ENCODE measurements around the gene SLC8A2. TPM values are rescaled to one million over a fixed set of nuclear protein-coding genes. Genes with fewer than 3 reads are reported as not detected.

Gene SLC8A2
- total RNA-seq, 4 donors from 2014 or later: 6.2 to 18.7 (median 10.4) TPM

- Histone ChIP-seq H3K4me3 (peak overlapping the region; percentile 8 to 95 (median 42)), H3K4me1 (peaks cover 71 to 85% (median 84%) of the 10 kb centered on the region in 4 donors), H3K9me3 (no peaks in the 10 kb centered on the region), H3K27ac (replicated peaks in 1 of 4) (peak overlapping the region; percentile 94 to 99 (median 98)), H3K36me3 (peaks cover 0 to 8% (median 0%) of the 10 kb centered on the region in 4 donors), H3K27me3 (no peaks in the 10 kb centered on the region)
- TF ChIP-seq, protein P1, sequence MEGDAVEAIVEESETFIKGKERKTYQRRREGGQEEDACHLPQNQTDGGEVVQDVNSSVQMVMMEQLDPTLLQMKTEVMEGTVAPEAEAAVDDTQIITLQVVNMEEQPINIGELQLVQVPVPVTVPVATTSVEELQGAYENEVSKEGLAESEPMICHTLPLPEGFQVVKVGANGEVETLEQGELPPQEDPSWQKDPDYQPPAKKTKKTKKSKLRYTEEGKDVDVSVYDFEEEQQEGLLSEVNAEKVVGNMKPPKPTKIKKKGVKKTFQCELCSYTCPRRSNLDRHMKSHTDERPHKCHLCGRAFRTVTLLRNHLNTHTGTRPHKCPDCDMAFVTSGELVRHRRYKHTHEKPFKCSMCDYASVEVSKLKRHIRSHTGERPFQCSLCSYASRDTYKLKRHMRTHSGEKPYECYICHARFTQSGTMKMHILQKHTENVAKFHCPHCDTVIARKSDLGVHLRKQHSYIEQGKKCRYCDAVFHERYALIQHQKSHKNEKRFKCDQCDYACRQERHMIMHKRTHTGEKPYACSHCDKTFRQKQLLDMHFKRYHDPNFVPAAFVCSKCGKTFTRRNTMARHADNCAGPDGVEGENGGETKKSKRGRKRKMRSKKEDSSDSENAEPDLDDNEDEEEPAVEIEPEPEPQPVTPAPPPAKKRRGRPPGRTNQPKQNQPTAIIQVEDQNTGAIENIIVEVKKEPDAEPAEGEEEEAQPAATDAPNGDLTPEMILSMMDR (IDR thresholded peaks at IDR 0.05): no peak
- TF ChIP-seq POLR2AphosphoS5 (IDR thresholded peaks at IDR 0.05) (no peak), POLR2A (IDR thresholded peaks at IDR 0.05; ENCODE audit: low read depth) (no peak), EP300 (IDR thresholded peaks at IDR 0.05) (no peak)
- 72% methylated on average over 7 of the region's 7 CpGs for WGBS
- intact Hi-C loops (cut with DNase I): no loop called here
- no peak for DNase-seq (ENCODE audit: extremely low spot score)
Measured at GRCh38 chr19:47511681-47512080, 40.0 kb upstream of the SLC8A2 start.

DNA sequence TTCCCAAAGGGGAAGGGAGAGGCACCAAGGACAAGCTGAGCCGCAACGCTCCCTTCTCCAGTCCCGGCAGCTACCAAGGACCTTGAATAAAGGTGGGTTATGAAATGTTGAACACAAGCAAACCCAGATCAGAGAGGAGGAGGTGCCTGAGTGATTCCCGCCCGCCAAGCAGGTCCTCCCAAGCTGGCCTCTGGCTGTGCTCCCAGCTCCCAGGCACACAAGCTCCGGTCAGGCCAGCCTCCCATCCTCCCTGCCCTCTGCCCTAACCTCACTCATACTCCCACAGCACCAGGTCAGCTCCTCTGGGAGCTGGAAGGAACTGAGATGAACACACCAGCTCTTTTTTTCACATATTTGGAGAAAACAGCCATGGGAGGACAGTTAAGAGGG is 39.4 kb upstream of the SLC8A2 start:
- no peaks in the 10 kb centered on the region for H3K9me3 ChIP-seq
- peak overlapping the region; percentile 94 to 99 (median 98) for H3K27ac ChIP-seq (replicated peaks in 1 of 4)
- WGBS: 24% methylated on average over 3 of the region's 6 CpGs
- H3K27me3 ChIP-seq: no peaks in the 10 kb centered on the region
- intact Hi-C loops (cut with DNase I): no loop called here
- DNase-seq (ENCODE audit: extremely low spot score): no peak
- TF ChIP-seq, protein P1 (IDR thresholded peaks at IDR 0.05): no peak
- TF ChIP-seq EP300 (IDR thresholded peaks at IDR 0.05) (no peak), POLR2AphosphoS5 (IDR thresholded peaks at IDR 0.05) (no peak), POLR2A (IDR thresholded peaks at IDR 0.05; ENCODE audit: low read depth) (no peak)
- H3K4me3 ChIP-seq: peak overlapping the region in 2 of 4 donors; percentile 1 to 13
- peaks cover 0 to 14% (median 0%) of the 10 kb centered on the region in 4 donors for H3K36me3 ChIP-seq
- H3K4me1 ChIP-seq: peaks cover 77 to 90% (median 88%) of the 10 kb centered on the region in 4 donors

DNA sequence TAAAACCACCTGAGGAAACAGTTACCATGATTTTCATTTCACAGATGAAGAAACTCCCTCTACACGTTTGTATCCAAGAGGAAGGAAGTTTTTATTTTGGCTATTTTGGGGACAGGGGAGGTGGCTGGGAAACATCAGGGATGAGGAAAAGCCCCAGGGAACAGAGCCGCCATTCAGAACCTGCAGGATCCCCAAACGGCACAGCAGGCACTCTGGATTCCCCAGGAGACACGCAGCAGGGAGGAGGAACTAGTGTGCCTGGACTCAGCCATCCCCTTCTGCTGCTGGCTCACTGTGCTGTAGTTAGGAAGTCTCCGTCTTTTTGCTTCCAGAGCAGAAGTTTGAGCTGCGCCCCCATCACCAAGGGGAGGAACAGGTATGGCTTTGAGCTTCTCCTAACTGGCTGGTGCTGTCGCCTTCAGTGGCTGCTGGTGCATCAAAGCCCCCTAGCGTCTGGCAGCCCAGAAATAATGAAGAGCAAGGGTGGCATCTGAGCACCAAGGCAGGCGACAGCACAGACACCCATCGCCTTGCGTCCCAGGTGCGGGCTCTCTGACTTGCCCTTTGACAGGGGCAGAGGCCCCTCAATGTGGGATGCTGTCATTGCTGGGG is 38.9 kb upstream of the SLC8A2 start:
- intact Hi-C loops (cut with DNase I): no loop called here
- peaks cover 78 to 85% (median 83%) of the 10 kb centered on the region in 4 donors for H3K4me1 ChIP-seq
- peak overlapping the region in 2 of 4 donors; percentile 1 to 13 for H3K4me3 ChIP-seq
- peaks cover under 1 to 17% (median 3%) of the 10 kb centered on the region in 4 donors for H3K36me3 ChIP-seq
- no peak for DNase-seq (ENCODE audit: extremely low spot score)
- no peaks in the 10 kb centered on the region for H3K9me3 ChIP-seq
- 52% methylated on average over 4 of the region's 12 CpGs for WGBS
- H3K27me3 ChIP-seq: no peaks in the 10 kb centered on the region
- TF ChIP-seq EP300 (IDR thresholded peaks at IDR 0.05) (no peak), POLR2A (IDR thresholded peaks at IDR 0.05; ENCODE audit: low read depth) (no peak), POLR2AphosphoS5 (IDR thresholded peaks at IDR 0.05) (no peak)
- TF ChIP-seq, protein P1 (IDR thresholded peaks at IDR 0.05): no peak
- H3K27ac ChIP-seq (replicated peaks in 1 of 4): peak overlapping the region; percentile 94 to 99 (median 98)

DNA sequence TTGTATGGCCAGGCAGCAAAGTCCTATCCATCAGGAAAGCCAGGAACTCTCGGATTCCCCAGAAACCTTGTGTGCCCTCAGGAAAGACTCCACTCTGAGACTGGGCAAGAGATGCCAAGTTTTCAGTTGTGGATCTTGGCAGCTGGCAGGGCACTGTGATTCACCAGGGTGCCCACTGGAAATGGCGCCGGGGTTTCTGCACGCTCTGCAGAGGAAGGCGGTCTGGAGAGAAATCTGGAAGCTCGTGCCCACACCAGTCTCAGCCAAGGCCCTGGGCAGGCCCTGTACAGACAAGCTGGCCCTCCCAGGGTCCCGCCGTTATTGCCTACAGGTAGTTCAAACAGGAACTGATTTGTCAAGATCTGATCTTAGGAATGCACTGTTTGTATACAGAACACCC is 38.3 kb upstream of the SLC8A2 start:
- 41% methylated on average over 5 of the region's 8 CpGs for WGBS
- intact Hi-C loops (cut with DNase I): no loop called here
- Histone ChIP-seq H3K4me3 (no peak overlapping the region), H3K27me3 (no peaks in the 10 kb centered on the region), H3K36me3 (peaks cover 5 to 24% (median 8%) of the 10 kb centered on the region in 4 donors), H3K9me3 (no peaks in the 10 kb centered on the region), H3K4me1 (peaks cover 78 to 83% (median 82%) of the 10 kb centered on the region in 4 donors), H3K27ac (replicated peaks in 1 of 4) (peak overlapping the region; percentile 94 to 99 (median 98))
- no peak for DNase-seq (ENCODE audit: extremely low spot score)
- TF ChIP-seq EP300 (IDR thresholded peaks at IDR 0.05): no peak
- TF ChIP-seq POLR2A (IDR thresholded peaks at IDR 0.05; ENCODE audit: low read depth): no peak
- TF ChIP-seq POLR2AphosphoS5 (IDR thresholded peaks at IDR 0.05): peak; percentile 17 to 57

DNA sequence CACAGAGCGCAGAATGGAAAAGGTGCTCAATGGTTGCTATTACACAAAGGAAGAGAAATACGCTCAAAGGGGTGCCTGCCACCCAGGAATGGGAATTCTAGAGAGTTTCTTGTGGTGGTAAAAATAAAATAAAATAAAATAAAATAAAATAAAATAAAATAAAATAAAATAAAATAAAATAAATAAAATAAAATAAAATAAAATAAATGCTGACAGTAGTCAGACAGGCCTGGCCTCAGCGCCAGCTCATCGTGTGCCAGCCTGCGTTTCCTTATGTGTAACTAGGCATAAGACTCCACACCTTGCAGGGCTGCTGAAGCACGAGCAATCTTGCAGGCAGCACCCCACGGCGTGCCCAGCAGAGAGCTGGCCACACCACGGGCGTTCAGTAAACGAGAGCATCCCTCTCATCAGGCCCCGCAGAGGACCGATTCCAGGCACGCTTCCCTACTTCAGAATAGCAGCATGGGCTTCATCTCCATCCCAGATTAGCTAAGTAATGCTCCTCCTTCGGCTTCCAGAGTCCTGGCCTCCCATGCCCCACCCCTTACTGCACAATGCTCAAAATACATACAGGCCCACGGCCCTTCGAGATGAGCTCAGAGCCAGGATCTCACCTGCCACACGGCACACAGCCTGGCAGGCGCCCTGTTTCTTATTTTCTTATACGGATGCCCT is 37.6 kb upstream of the SLC8A2 start:
- intact Hi-C loops (cut with DNase I): no loop called here
- H3K4me1 ChIP-seq: peaks cover 78 to 83% (median 82%) of the 10 kb centered on the region in 4 donors
- no peak overlapping the region for H3K4me3 ChIP-seq
- no peaks in the 10 kb centered on the region for H3K9me3 ChIP-seq
- H3K36me3 ChIP-seq: peaks cover 5 to 25% (median 11%) of the 10 kb centered on the region in 4 donors
- TF ChIP-seq, protein P1 (IDR thresholded peaks at IDR 0.05): no peak
- H3K27ac ChIP-seq (replicated peaks in 1 of 4): peak overlapping the region; percentile 94 to 99 (median 98)
- 76% methylated on average over 20 of the region's 20 CpGs for WGBS
- DNase-seq (ENCODE audit: extremely low spot score): no peak
- no peaks in the 10 kb centered on the region for H3K27me3 ChIP-seq
